Gastrocnemius medialis (tissue), 4 donors: ENCODE measurements around the gene KIF3A.

Source experiments
- CTCF ChIP-seq, 5 experiments: fragments of 450-650 bp in 3 of 5; fragments of 200-600 bp in 2 of 5; sonication (generic) in 2 of 5; IDR thresholded peaks in 4 of 5; conservative IDR thresholded peaks in 1 of 5; 1 replicate in 4 of 5; 2 replicates in 1 of 5; pipeline ENCODE4 v1.5.1; 2016 to 2019; ENCODE audit warnings: antibody characterized with exemption in 5 of 5, mild to moderate bottlenecking in 3 of 5, moderate library complexity in 3 of 5
- POLR2A ChIP-seq, 2 donors: fragments of 450-650 bp; IDR thresholded peaks; one replicate each; pipeline ENCODE4 v1.6.1; 2017; ENCODE audit warnings: antibody characterized with exemption in 2 of 2, mild to moderate bottlenecking in 2 of 2, moderate library complexity in 2 of 2

DNA sequence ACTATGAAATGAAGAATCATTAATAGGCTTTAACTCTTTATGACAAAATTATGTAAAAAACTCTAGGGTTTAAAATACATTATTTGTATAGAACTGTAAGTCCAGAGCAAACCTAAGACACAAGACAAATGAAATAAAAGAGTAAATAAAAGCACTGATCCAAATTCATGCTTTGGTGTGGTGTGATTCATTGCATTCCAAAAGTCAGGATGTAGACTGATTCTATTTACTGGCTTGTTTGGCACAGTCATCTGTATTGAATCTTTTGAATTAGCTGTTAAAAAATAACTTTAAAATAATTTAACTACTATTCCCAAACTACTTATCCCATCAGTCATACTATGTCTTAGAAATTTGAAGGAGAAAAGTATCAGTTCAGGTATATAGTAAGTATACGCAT lies 32.5 kb downstream of the KIF3A start:
- TF ChIP-seq POLR2A (IDR thresholded peaks at IDR 0.05) (no peak), CTCF (IDR thresholded peaks at IDR 0.05 in 4 of 5, conservative IDR thresholded peaks at IDR 0.05 in 1 of 5) (no peak)
